Loucy (cell line): ENCODE measurements around the gene LRRC18.

Experiments
- H2AFZ ChIP-seq: fragments of 200-600 bp; sonication (generic); 2 replicates; pipeline ENCODE4 v1.6.0; 2016; ENCODE audit warnings: antibody characterized with exemption, mild to moderate bottlenecking, low read length, moderate library complexity
- H3F3A ChIP-seq: fragments of 200-600 bp; 2 replicates; pipeline ENCODE4 v1.6.0; 2016; ENCODE audit warnings: antibody characterized with exemption, low read depth, mild to moderate bottlenecking
- H3K27me3 ChIP-seq: fragments of 200-600 bp; sonication (generic); 2 replicates; pipeline ENCODE4 v1.6.1; 2014; ENCODE audit warnings: low read length, mild to moderate bottlenecking; ENCODE audit not compliant: insufficient read depth, poor library complexity, severe bottlenecking
- H3K36me3 ChIP-seq: fragments of 200-600 bp; sonication (generic); 2 replicates; pipeline ENCODE4 v1.6.1; 2016; ENCODE audit warnings: low read length; ENCODE audit not compliant: insufficient read depth
- H3K4me1 ChIP-seq: fragments of 200-600 bp; sonication (generic); 2 replicates; pipeline ENCODE4 v1.5.1; 2014; ENCODE audit warnings: low read length, mild to moderate bottlenecking; ENCODE audit not compliant: insufficient read depth, poor library complexity, severe bottlenecking
- H3K4me2 ChIP-seq: fragments of 200-600 bp; sonication (generic); 2 replicates; pipeline ENCODE4 v1.6.0; 2014; ENCODE audit warnings: antibody characterized with exemption, low read length, low read depth, mild to moderate bottlenecking; ENCODE audit not compliant: poor library complexity, severe bottlenecking
- H3K4me3 ChIP-seq: fragments of 200-600 bp; sonication (generic); 2 replicates; pipeline ENCODE4 v1.5.1; 2014; ENCODE audit warnings: low read length, mild to moderate bottlenecking, mixed read lengths; ENCODE audit not compliant: poor library complexity, severe bottlenecking
- H3K79me2 ChIP-seq: fragments of 200-600 bp; sonication (generic); 2 replicates; pipeline ENCODE4 v1.6.1; 2014; ENCODE audit warnings: low read length; ENCODE audit not compliant: insufficient read depth
- H3K9ac ChIP-seq: fragments of 200-600 bp; sonication (generic); 2 replicates; pipeline ENCODE4 v1.6.0; 2014; ENCODE audit warnings: mild to moderate bottlenecking, low read depth, low read length, moderate library complexity; ENCODE audit not compliant: poor library complexity, severe bottlenecking
- H3K9me2 ChIP-seq: fragments of 200-600 bp; sonication (generic); replicated peaks from 2 replicates; pipeline ENCODE4 v1.6.1; 2016; ENCODE audit warnings: low read depth, low read length, mixed read lengths
- H3K9me3 ChIP-seq: fragments of 200-600 bp; sonication (generic); 2 replicates; pipeline ENCODE4 v1.6.1; 2014; ENCODE audit warnings: mild to moderate bottlenecking, antibody characterized with exemption, low read length, low read depth; ENCODE audit not compliant: insufficient read depth
- H4K20me1 ChIP-seq: fragments of 200-600 bp; sonication (generic); 2 replicates; pipeline ENCODE4 v1.6.0; 2014; ENCODE audit warnings: antibody characterized with exemption, low read length, mild to moderate bottlenecking; ENCODE audit not compliant: insufficient read depth, poor library complexity, severe bottlenecking
- CTCF ChIP-seq: fragments of 200-600 bp; sonication (generic); conservative IDR thresholded peaks from 2 replicates; pipeline ENCODE4 v1.5.1; 2014; ENCODE audit warnings: mild to moderate bottlenecking, antibody characterized with exemption, low read length
- EZH2phosphoT487 ChIP-seq: fragments of 200-600 bp; IDR thresholded peaks from 2 replicates; pipeline ENCODE4 v1.6.1; 2018; ENCODE audit warnings: antibody characterized with exemption, mild to moderate bottlenecking, moderate library complexity, borderline replicate concordance

LRRC18 gene

DNA sequence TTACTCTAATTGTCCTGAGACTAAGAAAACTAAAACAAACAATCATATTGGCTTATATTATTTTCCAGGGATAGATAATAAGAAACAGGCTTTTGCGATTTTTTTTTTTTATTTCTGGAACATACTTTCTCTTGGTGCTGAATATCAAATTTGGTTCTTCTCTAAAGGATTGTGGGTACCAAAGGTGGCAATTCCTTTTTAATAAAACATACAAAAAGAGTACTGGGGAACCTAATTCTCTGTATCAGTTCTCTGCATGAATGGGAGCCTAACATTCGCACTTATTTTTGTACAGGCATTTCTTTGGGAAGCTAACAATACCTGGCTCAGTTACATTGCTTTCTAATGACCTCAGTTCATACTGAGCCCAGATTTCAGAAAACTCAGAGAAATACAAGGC is 32.8 kb downstream of the LRRC18 start:
- H3K79me2 ChIP-seq: no peaks in the 10 kb centered on the region
- H3K4me3 ChIP-seq: no peak overlapping the region
- no peaks in the 10 kb centered on the region for H3K27me3 ChIP-seq
- H3K4me1 ChIP-seq: peaks cover under 1% of the 10 kb centered on the region
- no peak overlapping the region for H2AFZ ChIP-seq
- no peaks in the 10 kb centered on the region for H3K9me2 ChIP-seq
- no peak for TF ChIP-seq CTCF
- no peak for TF ChIP-seq EZH2phosphoT487
- no peak overlapping the region for H3K4me2 ChIP-seq
- no peaks in the 10 kb centered on the region for H3F3A ChIP-seq
- H3K9me3 ChIP-seq: no peaks in the 10 kb centered on the region
- H3K9ac ChIP-seq: no peak overlapping the region
- no peaks in the 10 kb centered on the region for H4K20me1 ChIP-seq
- H3K36me3 ChIP-seq: no peaks in the 10 kb centered on the region

DNA sequence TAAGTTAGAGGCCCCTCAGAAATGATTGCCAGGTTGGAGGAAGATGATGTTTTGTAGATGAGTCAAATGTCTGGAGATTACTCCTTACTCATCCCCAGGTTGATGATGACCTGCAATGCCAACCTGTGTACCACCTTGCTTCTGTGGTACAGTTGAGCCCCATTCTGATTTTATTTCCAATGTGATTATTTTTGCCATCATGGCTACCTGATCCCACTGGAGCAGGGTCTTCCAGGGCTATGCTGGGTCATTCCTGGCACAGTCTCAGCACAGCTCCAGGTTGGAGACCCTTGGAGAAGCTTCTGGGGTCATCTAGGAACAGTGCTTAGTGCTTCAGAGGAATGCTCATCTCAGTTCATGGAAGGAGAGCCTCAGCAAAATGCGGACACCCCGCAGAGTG is 34.3 kb downstream of the LRRC18 start:
- no peak overlapping the region for H3K9ac ChIP-seq
- H3K4me3 ChIP-seq: no peak overlapping the region
- no peak overlapping the region for H3K4me2 ChIP-seq
- H3K4me1 ChIP-seq: peaks cover 10% of the 10 kb centered on the region
- H4K20me1 ChIP-seq: no peaks in the 10 kb centered on the region
- H3F3A ChIP-seq: no peaks in the 10 kb centered on the region
- no peaks in the 10 kb centered on the region for H3K9me3 ChIP-seq
- no peaks in the 10 kb centered on the region for H3K27me3 ChIP-seq
- no peaks in the 10 kb centered on the region for H3K36me3 ChIP-seq
- H2AFZ ChIP-seq: no peak overlapping the region
- H3K9me2 ChIP-seq: no peaks in the 10 kb centered on the region
- H3K79me2 ChIP-seq: no peaks in the 10 kb centered on the region
- TF ChIP-seq CTCF: no peak
- TF ChIP-seq EZH2phosphoT487: no peak

DNA sequence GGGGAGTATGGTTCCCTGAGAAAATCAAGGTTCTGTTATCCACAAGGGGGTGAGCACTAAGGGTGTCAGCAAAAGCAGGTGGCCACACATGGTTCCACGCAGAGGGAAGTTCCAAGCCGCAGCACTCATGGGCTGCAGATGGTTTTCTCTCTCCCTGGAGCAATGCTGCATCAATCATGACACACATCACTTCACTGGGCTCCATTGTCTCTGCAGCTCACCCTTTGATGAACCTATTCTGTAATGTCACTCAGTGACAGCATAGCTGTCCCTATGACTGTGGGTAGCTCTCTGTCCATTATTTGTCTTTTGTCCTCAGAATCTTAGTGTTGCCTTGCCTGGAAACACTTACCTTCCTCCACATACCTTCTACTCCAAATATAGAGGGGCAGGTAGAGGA is 34.8 kb downstream of the LRRC18 start:
- Histone ChIP-seq H3F3A (no peaks in the 10 kb centered on the region), H4K20me1 (no peaks in the 10 kb centered on the region), H2AFZ (no peak overlapping the region), H3K9me2 (no peaks in the 10 kb centered on the region), H3K9ac (no peak overlapping the region), H3K27me3 (no peaks in the 10 kb centered on the region), H3K4me3 (no peak overlapping the region), H3K4me1 (peaks cover 10% of the 10 kb centered on the region), H3K79me2 (no peaks in the 10 kb centered on the region), H3K36me3 (no peaks in the 10 kb centered on the region), H3K4me2 (no peak overlapping the region), H3K9me3 (no peaks in the 10 kb centered on the region)
- TF ChIP-seq CTCF (no peak), EZH2phosphoT487 (no peak)
